ENCODE measurements around the gene SPDYC. TPM values are rescaled to one million over a fixed set of nuclear protein-coding genes. Genes with fewer than 3 reads are reported as not detected.
A peak's percentile ranks its signal among the peaks of the same experiment; 100 is the strongest.

Gene SPDYC
- total RNA-seq, 3 donors from 2014 or later = not detected

- ATAC-seq (peak; percentile 28 to 42), DNase-seq (no peak)
- no peak overlapping the region for H3K4me3 Mint-ChIP-seq
- peaks cover 19% of the 10 kb centered on the region for H3K4me1 Mint-ChIP-seq (ENCODE audit: low read depth)
- H3K9me3 Mint-ChIP-seq = peaks cover 4% of the 10 kb centered on the region
- H3K36me3 Mint-ChIP-seq (ENCODE audit: insufficient read depth) = peaks cover 11% of the 10 kb centered on the region
- H3K27me3 Mint-ChIP-seq (ENCODE audit: low read depth) = peaks cover 3% of the 10 kb centered on the region
These were observed 43.5 kb downstream of the SPDYC start for GRCh38 chr11:65213322-65214211.

- DNase-seq (no peak), ATAC-seq (no peak)
- Mint-ChIP-seq H3K9me3 (peaks cover 4% of the 10 kb centered on the region), H3K27me3 (ENCODE audit: low read depth) (peaks cover 3% of the 10 kb centered on the region), H3K4me1 (ENCODE audit: low read depth) (peaks cover 17% of the 10 kb centered on the region), H3K36me3 (ENCODE audit: insufficient read depth) (peaks cover 6% of the 10 kb centered on the region), H3K4me3 (no peak overlapping the region)
These were observed 44.3 kb downstream of the SPDYC start for GRCh38 chr11:65214212-65214845.

- peaks cover 2% of the 10 kb centered on the region for H3K36me3 Mint-ChIP-seq (ENCODE audit: insufficient read depth)
- ATAC-seq (peak; percentile 46 to 51), DNase-seq (peak; percentile 26)
- H3K27me3 Mint-ChIP-seq (ENCODE audit: low read depth) = peaks cover 3% of the 10 kb centered on the region
- peak overlapping the region; percentile 56 for H3K4me3 Mint-ChIP-seq
- H3K9me3 Mint-ChIP-seq = peaks cover 4% of the 10 kb centered on the region
- H3K4me1 Mint-ChIP-seq (ENCODE audit: low read depth) = peaks cover 26% of the 10 kb centered on the region
These were observed 45.5 kb downstream of the SPDYC start for GRCh38 chr11:65215441-65216076.

- ATAC-seq = no peak
- H3K4me3 Mint-ChIP-seq = no peak overlapping the region
These were observed 46.8 kb downstream of the SPDYC start for GRCh38 chr11:65216830-65217229.

GRCh38 chr11:65217441-65218423 lies 47.7 kb downstream of the SPDYC start:
- Mint-ChIP-seq H3K9me3 (peaks cover 4% of the 10 kb centered on the region), H3K4me1 (ENCODE audit: low read depth) (peaks cover 26% of the 10 kb centered on the region), H3K27me3 (ENCODE audit: low read depth) (peaks cover 6% of the 10 kb centered on the region), H3K36me3 (ENCODE audit: insufficient read depth) (peaks cover 2% of the 10 kb centered on the region), H3K4me3 (no peak overlapping the region)
- ATAC-seq = no peak
- no peak for DNase-seq

More at GRCh38 chr11:65216830-65217229, 46.8 kb downstream of the SPDYC start:
- Mint-ChIP-seq H3K4me1 (ENCODE audit: low read depth) (peaks cover 26% of the 10 kb centered on the region), H3K36me3 (ENCODE audit: insufficient read depth) (peaks cover 2% of the 10 kb centered on the region), H3K27me3 (ENCODE audit: low read depth) (peaks cover 3% of the 10 kb centered on the region), H3K9me3 (peaks cover 4% of the 10 kb centered on the region)
- no peak for DNase-seq

- peaks cover 4% of the 10 kb centered on the region for H3K9me3 Mint-ChIP-seq
- peaks cover 21% of the 10 kb centered on the region for H3K4me1 Mint-ChIP-seq (ENCODE audit: low read depth)
- no peak overlapping the region for H3K4me3 Mint-ChIP-seq
- H3K36me3 Mint-ChIP-seq (ENCODE audit: insufficient read depth) = peaks cover 2% of the 10 kb centered on the region
- no peak for DNase-seq
- ATAC-seq = no peak
- H3K27me3 Mint-ChIP-seq (ENCODE audit: low read depth) = peaks cover 6% of the 10 kb centered on the region
These were observed 48.4 kb downstream of the SPDYC start for GRCh38 chr11:65218446-65218845.

- Mint-ChIP-seq H3K9me3 (peaks cover 4% of the 10 kb centered on the region), H3K27me3 (ENCODE audit: low read depth) (peaks cover 6% of the 10 kb centered on the region), H3K36me3 (ENCODE audit: insufficient read depth) (peaks cover 2% of the 10 kb centered on the region), H3K4me3 (no peak overlapping the region), H3K4me1 (ENCODE audit: low read depth) (peaks cover 15% of the 10 kb centered on the region)
- ATAC-seq = no peak
- no peak for DNase-seq
These were observed 49.8 kb downstream of the SPDYC start for GRCh38 chr11:65219930-65220213.

GRCh38 chr11:65221026-65221425 lies 51.0 kb downstream of the SPDYC start:
- no peaks in the 10 kb centered on the region for H3K36me3 Mint-ChIP-seq (ENCODE audit: insufficient read depth)
- peaks cover 17% of the 10 kb centered on the region for H3K4me1 Mint-ChIP-seq (ENCODE audit: low read depth)
- no peak for DNase-seq
- H3K9me3 Mint-ChIP-seq = no peaks in the 10 kb centered on the region
- H3K27me3 Mint-ChIP-seq (ENCODE audit: low read depth) = peaks cover 9% of the 10 kb centered on the region
- ATAC-seq = no peak
- no peak overlapping the region for H3K4me3 Mint-ChIP-seq

Other genes starting within 250 kb of the SPDYC start
- 1 to 10 TPM; 6.9 to 8.2 (median 7.9) TPM for gene PPP2R5B, start 245.5 kb upstream of the SPDYC start, total RNA-seq
- not detected for gene GPHA2, start 234.3 kb upstream of the SPDYC start, total RNA-seq
- gene MAJIN, start 198.1 kb upstream of the SPDYC start, total RNA-seq = not detected
- under 1 TPM in 1 of 3 donors, not detected in 2; 0.33 TPM for gene BATF2, start 173.3 kb upstream of the SPDYC start, total RNA-seq
- 100 to 1,000 TPM in 2 of 3 donors, 10 to 100 TPM in 1; 84.9 to 104 (median 104) TPM for gene ARL2, start 156.1 kb upstream of the SPDYC start, total RNA-seq
- gene SNX15, start 142.8 kb upstream of the SPDYC start, total RNA-seq = 10 to 100 TPM; 11.5 to 13.5 (median 12.5) TPM
- gene SAC3D1, start 129.0 kb upstream of the SPDYC start, total RNA-seq = 10 to 100 TPM; 12.5 to 19.1 (median 15.2) TPM
- 1 to 10 TPM; 5.4 to 8.2 (median 7.7) TPM for gene NAALADL1, start 111.7 kb upstream of the SPDYC start, total RNA-seq
- 10 to 100 TPM; 26.4 to 37.1 (median 35.1) TPM for gene CDCA5, start 86.2 kb upstream of the SPDYC start, total RNA-seq
- 10 to 100 TPM; 36.5 to 37.1 (median 36.6) TPM for gene ZFPL1, start 86.0 kb upstream of the SPDYC start, total RNA-seq
- gene VPS51, start 74.0 kb upstream of the SPDYC start, total RNA-seq = 100 to 1,000 TPM; 161 to 165 (median 161) TPM
- 10 to 100 TPM; 18.4 to 19.4 (median 18.7) TPM for gene TM7SF2, start 58.4 kb upstream of the SPDYC start, total RNA-seq
- gene ZNHIT2, start 52.5 kb upstream of the SPDYC start, total RNA-seq = 10 to 100 TPM; 25.9 to 28.1 (median 26.2) TPM
- gene FAU, start 48.1 kb upstream of the SPDYC start, total RNA-seq = 1,000 to 10,000 TPM; 1,673 to 1,831 (median 1,724) TPM
- gene MRPL49, start 47.9 kb upstream of the SPDYC start, total RNA-seq = 100 to 1,000 TPM; 102 to 110 (median 104) TPM
- gene SYVN1, start 35.7 kb upstream of the SPDYC start, total RNA-seq = 10 to 100 TPM; 36.8 to 51.5 (median 47.2) TPM
- gene CAPN1, start 11.7 kb downstream of the SPDYC start, total RNA-seq = 10 to 100 TPM; 65.5 to 86.2 (median 81.9) TPM
- gene POLA2, start 91.7 kb downstream of the SPDYC start, total RNA-seq = 10 to 100 TPM; 49.2 to 64.7 (median 57.6) TPM
- 1 to 10 TPM; 1.3 to 1.9 (median 1.6) TPM for gene CDC42EP2, start 144.6 kb downstream of the SPDYC start, total RNA-seq
- gene DPF2, start 163.6 kb downstream of the SPDYC start, total RNA-seq = 10 to 100 TPM; 56.7 to 59.1 (median 58.0) TPM
- under 1 TPM; 0.46 to 0.66 (median 0.50) TPM for gene TIGD3, start 184.5 kb downstream of the SPDYC start, total RNA-seq
- 10 to 100 TPM in 1 of 3 donors, 1 to 10 TPM in 2; 7.0 to 11.1 (median 9.5) TPM for gene SLC25A45, start 212.4 kb downstream of the SPDYC start, total RNA-seq
- 10 to 100 TPM; 43.0 to 49.2 (median 44.9) TPM for gene FRMD8, start 216.4 kb downstream of the SPDYC start, total RNA-seq